Smooth muscle cell (in vitro differentiated cells): Measurements from ENCODE around the gene MECP2. TPM values are rescaled to one million over a fixed set of nuclear protein-coding genes. Genes with fewer than 3 reads are reported as not detected.

Experiments used
- DNase-seq: peaks from one replicate; lab custom pipeline; 2025; ENCODE audit not compliant: unreplicated experiment; lab: John Stamatoyannopoulos, UW
- H2AFZ ChIP-seq: fragments of 200-600 bp; sonication (generic); 2 replicates; pipeline ENCODE4 v1.6.0; 2016; ENCODE audit warnings: antibody characterized with exemption, low read depth, mild to moderate bottlenecking
- H3F3A ChIP-seq: fragments of 200-600 bp; sonication (generic); 2 replicates; pipeline ENCODE4 v1.6.0; 2017; ENCODE audit warnings: antibody characterized with exemption, low read depth
- H3K27ac ChIP-seq: fragments of 200-600 bp; sonication (generic); 2 replicates; pipeline ENCODE4 v1.5.1; 2016; ENCODE audit warnings: low read depth, mild to moderate bottlenecking
- H3K27me3 ChIP-seq: fragments of 200-600 bp; sonication (generic); 2 replicates; pipeline ENCODE4 v1.6.1; 2016; ENCODE audit warnings: low read depth, mild to moderate bottlenecking
- H3K36me3 ChIP-seq: fragments of 200-600 bp; sonication (generic); 2 replicates; pipeline ENCODE4 v1.5.1; 2016; ENCODE audit warnings: low read depth
- H3K4me1 ChIP-seq: fragments of 200-600 bp; sonication (generic); 2 replicates; pipeline ENCODE4 v1.5.1; 2016; ENCODE audit warnings: low read depth
- H3K4me2 ChIP-seq: fragments of 200-600 bp; sonication (generic); 2 replicates; pipeline ENCODE4 v1.6.0; 2016; ENCODE audit warnings: mild to moderate bottlenecking
- H3K4me3 ChIP-seq: fragments of 200-600 bp; sonication (generic); 2 replicates; pipeline ENCODE4 v1.5.1; 2016; ENCODE audit warnings: mild to moderate bottlenecking
- H3K79me2 ChIP-seq: fragments of 200-600 bp; sonication (generic); 2 replicates; pipeline ENCODE4 v1.6.0; 2016; ENCODE audit warnings: low read depth, mild to moderate bottlenecking
- H3K9ac ChIP-seq: fragments of 200-600 bp; sonication (generic); 2 replicates; pipeline ENCODE4 v1.6.0; 2016; ENCODE audit warnings: low read depth
- H3K9me3 ChIP-seq: fragments of 200-600 bp; sonication (generic); replicated peaks from 2 replicates; pipeline ENCODE4 v1.5.1; 2016; ENCODE audit warnings: low read depth
- H4K20me1 ChIP-seq: fragments of 200-600 bp; sonication (generic); 2 replicates; pipeline ENCODE4 v1.6.0; 2016; ENCODE audit warnings: low read depth
- WGBS: methylation state at CpG from one replicate; pipeline ENCODE4 v1.1.7; 2016; ENCODE audit warnings: low lambda C conversion rate; 5-methylcytosine and 5-hydroxymethylcytosine counted together
- polyA plus RNA-seq: library from polyadenylated mRNA; unstranded; fragments of >200 nt; fragmentation: Nextera tagmentation; extraction: Ambion mirVana; gene quantifications from 2 replicates; pipeline ENCODE4 v1.2.1, GENCODE V29; 2016
- total RNA-seq: library from RNA; depleted of rRNA; stranded (reverse); fragments of >200 nt; gene quantifications from 2 replicates; pipeline ENCODE4 v1.2.3, GENCODE V29; 2014
- TF ChIP-seq, protein P1 (sequence below): fragments of 200-600 bp; sonication (generic); IDR thresholded peaks from 2 replicates; pipeline ENCODE4 v1.5.1; 2017; ENCODE audit warnings: borderline replicate concordance, mild to moderate bottlenecking, antibody characterized with exemption; ENCODE audit not compliant: insufficient read depth, poor library complexity, severe bottlenecking

MECP2 gene
- total and polyA plus RNA-seq, 2 experiments from 2014 or later, result 11.9 to 13.1 TPM

DNA sequence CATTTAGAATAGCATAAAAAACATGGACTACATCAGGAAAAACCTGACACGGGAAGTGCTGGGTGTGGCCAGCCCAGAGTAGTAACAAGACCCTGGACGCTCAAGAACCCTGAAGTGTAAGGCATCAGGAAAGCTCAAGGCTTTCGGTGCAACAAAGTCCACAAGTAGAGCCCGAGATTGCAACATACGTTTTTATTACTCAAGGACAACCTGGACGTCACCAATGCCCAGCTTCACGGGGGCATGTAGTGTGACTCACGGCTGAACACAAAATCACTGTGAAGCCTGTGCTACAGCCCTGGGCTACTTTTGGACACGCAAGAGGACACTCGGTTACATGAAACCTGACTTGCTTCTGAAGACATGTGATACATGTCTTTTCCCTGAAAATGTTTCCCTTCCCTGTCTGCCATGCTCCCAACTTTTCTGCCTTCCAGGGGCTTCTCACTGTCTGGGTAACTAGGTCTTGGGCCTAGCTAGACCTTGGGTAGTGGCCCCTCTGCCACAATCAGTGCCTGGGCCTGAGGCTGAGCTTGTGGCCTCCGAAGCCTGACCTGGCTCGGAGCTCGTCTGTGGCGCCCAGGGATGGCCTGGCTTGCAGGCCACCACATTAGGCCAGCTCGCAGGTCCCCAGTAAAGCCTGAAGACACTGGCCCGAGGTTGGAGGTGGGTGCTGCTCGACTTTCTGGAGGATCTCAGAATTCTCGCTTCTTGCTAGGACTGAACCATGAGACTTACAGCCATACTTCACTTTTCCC is 87.0 kb downstream of the MECP2 start:
- 80% methylated on average over 18 of the region's 18 CpGs for WGBS
- Histone ChIP-seq H3K36me3 (no peaks in the 10 kb centered on the region), H2AFZ (no peak overlapping the region), H4K20me1 (no peaks in the 10 kb centered on the region), H3K27ac (no peak overlapping the region), H3K4me2 (no peak overlapping the region), H3K4me3 (no peak overlapping the region), H3K9me3 (no peaks in the 10 kb centered on the region), H3K27me3 (no peaks in the 10 kb centered on the region), H3K9ac (no peak overlapping the region), H3K4me1 (no peaks in the 10 kb centered on the region), H3K79me2 (no peaks in the 10 kb centered on the region), H3F3A (no peaks in the 10 kb centered on the region)
- TF ChIP-seq, protein P1, sequence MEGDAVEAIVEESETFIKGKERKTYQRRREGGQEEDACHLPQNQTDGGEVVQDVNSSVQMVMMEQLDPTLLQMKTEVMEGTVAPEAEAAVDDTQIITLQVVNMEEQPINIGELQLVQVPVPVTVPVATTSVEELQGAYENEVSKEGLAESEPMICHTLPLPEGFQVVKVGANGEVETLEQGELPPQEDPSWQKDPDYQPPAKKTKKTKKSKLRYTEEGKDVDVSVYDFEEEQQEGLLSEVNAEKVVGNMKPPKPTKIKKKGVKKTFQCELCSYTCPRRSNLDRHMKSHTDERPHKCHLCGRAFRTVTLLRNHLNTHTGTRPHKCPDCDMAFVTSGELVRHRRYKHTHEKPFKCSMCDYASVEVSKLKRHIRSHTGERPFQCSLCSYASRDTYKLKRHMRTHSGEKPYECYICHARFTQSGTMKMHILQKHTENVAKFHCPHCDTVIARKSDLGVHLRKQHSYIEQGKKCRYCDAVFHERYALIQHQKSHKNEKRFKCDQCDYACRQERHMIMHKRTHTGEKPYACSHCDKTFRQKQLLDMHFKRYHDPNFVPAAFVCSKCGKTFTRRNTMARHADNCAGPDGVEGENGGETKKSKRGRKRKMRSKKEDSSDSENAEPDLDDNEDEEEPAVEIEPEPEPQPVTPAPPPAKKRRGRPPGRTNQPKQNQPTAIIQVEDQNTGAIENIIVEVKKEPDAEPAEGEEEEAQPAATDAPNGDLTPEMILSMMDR, result no peak
- no peak for DNase-seq

DNA sequence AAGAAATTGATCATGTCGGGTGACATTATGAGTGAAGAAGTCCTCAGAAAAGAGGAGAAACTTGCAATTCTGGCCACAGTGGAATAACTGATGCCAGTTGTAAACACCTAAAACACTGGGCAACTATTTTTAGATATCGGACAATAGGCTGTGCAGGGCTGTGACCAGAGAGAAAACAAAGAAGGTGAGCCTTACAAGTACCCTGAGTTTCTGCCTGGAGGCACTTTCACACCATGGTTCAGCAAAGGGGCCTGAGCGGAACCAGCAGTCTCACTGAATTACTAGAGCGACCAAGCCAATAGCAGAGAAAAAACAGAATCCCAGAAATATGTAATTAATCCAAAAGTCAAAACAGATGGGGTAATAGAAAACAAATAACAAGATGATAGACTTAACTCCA is 89.0 kb downstream of the MECP2 start:
- H3K9ac ChIP-seq, result no peak overlapping the region
- no peaks in the 10 kb centered on the region for H3K4me1 ChIP-seq
- WGBS, result 65% methylated on average over 4 of the region's 4 CpGs
- H3K36me3 ChIP-seq, result no peaks in the 10 kb centered on the region
- H3K27me3 ChIP-seq, result no peaks in the 10 kb centered on the region
- no peaks in the 10 kb centered on the region for H4K20me1 ChIP-seq
- H3K27ac ChIP-seq, result no peak overlapping the region
- no peak for DNase-seq
- TF ChIP-seq, protein P1, result no peak
- H3K79me2 ChIP-seq, result no peaks in the 10 kb centered on the region
- H3K4me2 ChIP-seq, result no peak overlapping the region
- H3K4me3 ChIP-seq, result no peak overlapping the region
- no peaks in the 10 kb centered on the region for H3K9me3 ChIP-seq
- H2AFZ ChIP-seq, result no peak overlapping the region
- H3F3A ChIP-seq, result no peaks in the 10 kb centered on the region

DNA sequence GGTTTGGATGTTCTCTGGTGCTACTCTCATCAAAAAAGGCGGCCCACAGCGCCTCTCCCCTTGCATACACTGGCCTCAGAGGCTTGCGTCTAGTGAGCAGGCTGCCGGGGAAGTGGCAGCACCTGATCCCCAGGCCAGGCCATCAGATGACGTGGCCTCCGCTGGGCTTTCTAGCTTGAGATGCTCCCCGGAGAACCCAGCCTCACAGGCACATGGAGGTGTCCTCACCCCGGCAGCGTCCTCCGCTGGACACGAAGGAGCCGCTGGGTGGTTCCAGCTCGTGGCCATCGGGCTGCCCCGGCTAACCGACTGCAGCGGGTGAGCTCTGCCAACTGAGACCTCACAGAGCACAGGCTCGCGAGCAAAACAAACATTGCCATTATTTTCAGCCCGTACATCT is 90.6 kb downstream of the MECP2 start:
- Histone ChIP-seq H3K79me2 (no peaks in the 10 kb centered on the region), H2AFZ (no peak overlapping the region), H3K36me3 (no peaks in the 10 kb centered on the region), H3K27ac (no peak overlapping the region), H3K4me3 (no peak overlapping the region), H3K9me3 (no peaks in the 10 kb centered on the region), H3K27me3 (no peaks in the 10 kb centered on the region), H3K4me1 (no peaks in the 10 kb centered on the region), H4K20me1 (no peaks in the 10 kb centered on the region), H3K9ac (no peak overlapping the region), H3K4me2 (no peak overlapping the region), H3F3A (no peaks in the 10 kb centered on the region)
- WGBS, result 92% methylated on average over 20 of the region's 20 CpGs
- no peak for DNase-seq
- TF ChIP-seq, protein P1, result no peak

DNA sequence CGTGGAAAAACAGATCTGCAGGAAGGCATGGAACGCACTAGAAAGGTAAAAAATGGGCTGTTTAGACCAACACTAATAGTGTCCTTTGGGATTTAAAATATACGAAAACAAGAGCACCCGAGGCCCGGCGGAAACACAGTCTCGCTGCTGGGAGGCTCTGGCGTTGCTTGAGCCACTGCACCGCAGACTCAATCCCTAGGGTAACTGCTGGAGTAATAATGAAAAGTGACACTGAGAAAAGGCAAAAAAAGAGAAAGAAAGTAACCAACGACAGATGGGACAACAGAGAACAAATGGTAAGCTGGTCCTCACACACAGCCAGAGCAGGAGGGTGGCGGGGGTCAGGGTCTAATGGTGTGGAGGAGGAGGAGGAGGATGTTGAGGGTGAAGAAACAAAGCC is 93.2 kb downstream of the MECP2 start:
- no peaks in the 10 kb centered on the region for H3K9me3 ChIP-seq
- H3K27me3 ChIP-seq, result no peaks in the 10 kb centered on the region
- H3K79me2 ChIP-seq, result no peaks in the 10 kb centered on the region
- no peaks in the 10 kb centered on the region for H4K20me1 ChIP-seq
- no peak overlapping the region for H3K27ac ChIP-seq
- H3K4me2 ChIP-seq, result no peak overlapping the region
- H3K9ac ChIP-seq, result no peak overlapping the region
- no peaks in the 10 kb centered on the region for H3K4me1 ChIP-seq
- H3F3A ChIP-seq, result no peaks in the 10 kb centered on the region
- WGBS, result 84% methylated on average over 11 of the region's 11 CpGs
- DNase-seq, result no peak
- no peak overlapping the region for H2AFZ ChIP-seq
- no peaks in the 10 kb centered on the region for H3K36me3 ChIP-seq
- no peak overlapping the region for H3K4me3 ChIP-seq
- TF ChIP-seq, protein P1, result no peak
